OCI-LY1 (cell line): ENCODE measurements around the gene MED26.
"Not testable (repeated sequence)": the region's sequence is repeated elsewhere in the genome, so short reads cannot be mapped to it uniquely, and the experiment has no call there.

ENCODE experiments used
- H2AFZ ChIP-seq: fragments of 200-600 bp; sonication (generic), shearing (Covaris generic); 2 replicates; pipeline ENCODE4 v1.6.0; 2014; ENCODE audit warnings: antibody characterized with exemption, mild to moderate bottlenecking, low read length
- H3F3A ChIP-seq: fragments of 200-600 bp; sonication (generic), shearing (Covaris generic); 2 replicates; pipeline ENCODE4 v1.6.0; 2014; ENCODE audit warnings: mild to moderate bottlenecking, antibody characterized with exemption, low read length, moderate library complexity; ENCODE audit not compliant: insufficient read depth
- H3K27ac ChIP-seq: fragments of 200-600 bp; sonication (generic); 2 replicates; pipeline ENCODE4 v1.5.1; 2014; ENCODE audit warnings: low read length, mixed run types, mild to moderate bottlenecking, low read depth; ENCODE audit not compliant: poor library complexity, severe bottlenecking
- H3K27me3 ChIP-seq: fragments of 200-600 bp; sonication (generic); 2 replicates; pipeline ENCODE4 v1.6.0; 2014; ENCODE audit warnings: antibody characterized with exemption, mild to moderate bottlenecking, low read length, moderate library complexity; ENCODE audit not compliant: insufficient read depth
- H3K36me3 ChIP-seq: fragments of 200-600 bp; sonication (generic); 2 replicates; pipeline ENCODE4 v1.6.1; 2014; ENCODE audit warnings: mild to moderate bottlenecking, antibody characterized with exemption, low read length, moderate library complexity, mixed read lengths; ENCODE audit not compliant: insufficient read depth
- H3K4me1 ChIP-seq: fragments of 200-600 bp; sonication (generic); 2 replicates; pipeline ENCODE4 v1.5.1; 2014; ENCODE audit warnings: mild to moderate bottlenecking, low read length, moderate library complexity; ENCODE audit not compliant: insufficient read depth, severe bottlenecking
- H3K4me2 ChIP-seq: fragments of 200-600 bp; sonication (generic), shearing (Covaris generic); 2 replicates; pipeline ENCODE4 v1.6.1; 2014; ENCODE audit warnings: low read length
- H3K4me3 ChIP-seq: fragments of 200-600 bp; sonication (generic); 2 replicates; pipeline ENCODE4 v1.5.1; 2014; ENCODE audit warnings: low read length, low read depth, mild to moderate bottlenecking, mixed read lengths; ENCODE audit not compliant: poor library complexity, severe bottlenecking
- H3K79me2 ChIP-seq: fragments of 200-600 bp; shearing (Covaris generic); 2 replicates; pipeline ENCODE4 v1.6.1; 2016; ENCODE audit warnings: mixed run types, low read length, mixed read lengths; ENCODE audit not compliant: insufficient read depth
- H3K9ac ChIP-seq: fragments of 200-600 bp; sonication (generic), shearing (Covaris generic); 2 replicates; pipeline ENCODE4 v1.6.1; 2014; ENCODE audit warnings: mild to moderate bottlenecking, low read length, mixed read lengths
- H3K9me2 ChIP-seq: fragments of 200-600 bp; sonication (generic), shearing (Covaris generic); 2 replicates; pipeline ENCODE4 v1.6.1; 2014; ENCODE audit warnings: low read depth, mild to moderate bottlenecking, low read length, mixed read lengths
- H3K9me3 ChIP-seq: fragments of 200-600 bp; shearing (Covaris generic); 2 replicates; pipeline ENCODE4 v1.6.1; 2014; ENCODE audit warnings: low read length, mixed read lengths
- H4K20me1 ChIP-seq: fragments of 200-600 bp; sonication (generic), shearing (Covaris generic); 2 replicates; pipeline ENCODE4 v1.6.0; 2016; ENCODE audit warnings: mild to moderate bottlenecking, low read length; ENCODE audit not compliant: insufficient read depth
- EZH2 ChIP-seq: fragments of 200-600 bp; sonication (generic), shearing (Covaris generic); IDR thresholded peaks from 2 replicates; pipeline ENCODE4 v1.8.0; 2017; ENCODE audit warnings: borderline replicate concordance, mixed run types, mild to moderate bottlenecking, antibody characterized with exemption, low read length, moderate library complexity, mixed read lengths
- TF ChIP-seq, protein P1 (sequence below): fragments of 200-600 bp; sonication (generic), shearing (Covaris generic); IDR thresholded peaks from 2 replicates; pipeline ENCODE4 v1.5.1; 2017; ENCODE audit warnings: mild to moderate bottlenecking, antibody characterized with exemption, low read length, moderate library complexity, mixed read lengths

Gene MED26, protein sequence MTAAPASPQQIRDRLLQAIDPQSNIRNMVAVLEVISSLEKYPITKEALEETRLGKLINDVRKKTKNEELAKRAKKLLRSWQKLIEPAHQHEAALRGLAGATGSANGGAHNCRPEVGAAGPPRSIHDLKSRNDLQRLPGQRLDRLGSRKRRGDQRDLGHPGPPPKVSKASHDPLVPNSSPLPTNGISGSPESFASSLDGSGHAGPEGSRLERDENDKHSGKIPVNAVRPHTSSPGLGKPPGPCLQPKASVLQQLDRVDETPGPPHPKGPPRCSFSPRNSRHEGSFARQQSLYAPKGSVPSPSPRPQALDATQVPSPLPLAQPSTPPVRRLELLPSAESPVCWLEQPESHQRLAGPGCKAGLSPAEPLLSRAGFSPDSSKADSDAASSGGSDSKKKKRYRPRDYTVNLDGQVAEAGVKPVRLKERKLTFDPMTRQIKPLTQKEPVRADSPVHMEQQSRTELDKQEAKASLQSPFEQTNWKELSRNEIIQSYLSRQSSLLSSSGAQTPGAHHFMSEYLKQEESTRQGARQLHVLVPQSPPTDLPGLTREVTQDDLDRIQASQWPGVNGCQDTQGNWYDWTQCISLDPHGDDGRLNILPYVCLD

DNA sequence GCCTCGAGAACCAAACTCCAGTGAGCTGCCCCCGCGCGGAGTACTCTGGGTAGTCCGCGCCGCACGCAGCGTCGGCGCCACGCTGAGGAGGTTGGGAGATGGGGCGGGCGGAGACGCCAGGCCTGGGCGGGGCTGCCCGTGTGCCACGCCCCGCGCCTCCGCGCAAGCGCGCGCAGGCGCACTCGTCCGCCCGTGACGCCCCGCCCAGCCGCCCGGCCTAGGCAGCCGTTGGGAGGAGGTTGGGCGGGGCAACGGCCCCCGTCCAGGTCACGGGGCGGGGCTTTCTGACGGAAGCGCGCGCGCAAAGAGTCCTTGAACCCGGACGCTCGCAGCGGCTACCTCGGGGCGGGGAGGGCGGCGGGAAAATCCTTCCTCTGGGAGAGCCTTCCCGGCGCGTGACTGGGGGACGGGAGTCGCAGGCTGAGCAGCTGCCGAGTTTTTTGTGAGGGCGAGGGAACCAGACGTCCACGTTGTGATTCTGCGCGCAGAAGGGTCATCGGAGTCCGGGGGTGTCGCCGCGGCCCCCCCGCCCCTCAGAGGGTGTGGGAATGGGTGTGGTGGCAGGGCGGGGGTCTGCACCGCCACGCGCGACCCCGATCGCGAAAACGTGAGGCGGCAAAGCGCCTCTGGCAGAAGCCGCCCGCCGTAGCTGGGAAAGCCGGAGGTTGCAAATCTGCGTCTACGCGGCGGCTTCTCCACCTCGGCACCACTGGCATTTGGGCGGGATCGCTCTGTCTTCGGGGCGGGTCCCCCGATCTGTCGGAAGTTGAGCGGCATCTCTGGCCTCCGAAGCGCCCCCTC, at the start of gene MED26:
Gene MED26, minus strand, starts transcription at position 22 of the 801 bp plus-strand sequence. CDS start 261 bp downstream, outside the sequence.
- Histone ChIP-seq H3K36me3 (peaks cover 45% of the 10 kb centered on the region), H3K9ac (peak within 1 kb of the TSS; percentile 98), H3K4me1 (peaks cover 55% of the 10 kb centered on the region), H3K27ac (peak within 1 kb of the TSS; percentile 98), H3K9me2 (no peaks in the 10 kb centered on the region), H3K9me3 (no peaks in the 10 kb centered on the region), H3K27me3 (no peaks in the 10 kb centered on the region), H4K20me1 (no peaks in the 10 kb centered on the region), H3F3A (peaks cover 8% of the 10 kb centered on the region), H3K4me3 (peak within 1 kb of the TSS; percentile 98), H2AFZ (no peak within 1 kb of the TSS), H3K79me2 (peaks cover 45% of the 10 kb centered on the region), H3K4me2 (peak within 1 kb of the TSS; percentile 84)
- no peak for TF ChIP-seq EZH2
- TF ChIP-seq, protein P1, sequence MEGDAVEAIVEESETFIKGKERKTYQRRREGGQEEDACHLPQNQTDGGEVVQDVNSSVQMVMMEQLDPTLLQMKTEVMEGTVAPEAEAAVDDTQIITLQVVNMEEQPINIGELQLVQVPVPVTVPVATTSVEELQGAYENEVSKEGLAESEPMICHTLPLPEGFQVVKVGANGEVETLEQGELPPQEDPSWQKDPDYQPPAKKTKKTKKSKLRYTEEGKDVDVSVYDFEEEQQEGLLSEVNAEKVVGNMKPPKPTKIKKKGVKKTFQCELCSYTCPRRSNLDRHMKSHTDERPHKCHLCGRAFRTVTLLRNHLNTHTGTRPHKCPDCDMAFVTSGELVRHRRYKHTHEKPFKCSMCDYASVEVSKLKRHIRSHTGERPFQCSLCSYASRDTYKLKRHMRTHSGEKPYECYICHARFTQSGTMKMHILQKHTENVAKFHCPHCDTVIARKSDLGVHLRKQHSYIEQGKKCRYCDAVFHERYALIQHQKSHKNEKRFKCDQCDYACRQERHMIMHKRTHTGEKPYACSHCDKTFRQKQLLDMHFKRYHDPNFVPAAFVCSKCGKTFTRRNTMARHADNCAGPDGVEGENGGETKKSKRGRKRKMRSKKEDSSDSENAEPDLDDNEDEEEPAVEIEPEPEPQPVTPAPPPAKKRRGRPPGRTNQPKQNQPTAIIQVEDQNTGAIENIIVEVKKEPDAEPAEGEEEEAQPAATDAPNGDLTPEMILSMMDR: no peak

DNA sequence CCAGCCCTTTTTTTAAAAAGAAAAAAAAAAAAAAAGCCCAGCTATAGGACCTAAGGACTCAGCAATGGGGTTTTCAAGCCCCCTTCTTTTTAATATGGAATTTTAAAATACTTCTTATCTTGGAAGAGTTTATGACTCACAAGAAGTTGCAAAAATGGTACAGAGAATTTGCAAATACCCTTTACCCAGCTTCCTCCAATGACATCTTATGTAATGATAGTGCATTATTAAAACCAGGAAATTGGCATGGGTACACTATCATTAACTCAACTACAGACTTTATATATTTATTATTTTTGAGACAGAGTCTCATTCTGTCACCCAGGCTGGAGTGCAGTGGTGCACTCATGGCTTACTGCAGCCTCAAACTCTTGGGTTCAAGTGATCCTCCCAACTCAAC, 49.1 kb upstream of the MED26 start:
- Histone ChIP-seq H3K27me3 (no peaks in the 10 kb centered on the region), H2AFZ (no peak overlapping the region), H3K27ac (no peak overlapping the region), H4K20me1 (no peaks in the 10 kb centered on the region), H3K9ac (no peak overlapping the region), H3K79me2 (no peaks in the 10 kb centered on the region), H3K9me3 (no peaks in the 10 kb centered on the region), H3F3A (no peaks in the 10 kb centered on the region), H3K9me2 (no peaks in the 10 kb centered on the region), H3K4me2 (no peak overlapping the region), H3K4me1 (no peaks in the 10 kb centered on the region), H3K4me3 (no peak overlapping the region), H3K36me3 (peaks cover 22% of the 10 kb centered on the region)
- TF ChIP-seq, protein P1: no peak
- no peak for TF ChIP-seq EZH2

GRCh38 chr19:16676101-16676798, 48.2 kb upstream of the MED26 start:
- H3K4me1 ChIP-seq: no peaks in the 10 kb centered on the region
- H3K36me3 ChIP-seq: peaks cover 14% of the 10 kb centered on the region
- no peak for TF ChIP-seq EZH2
- TF ChIP-seq, protein P1: no peak
- H3K4me3 ChIP-seq: no peak overlapping the region
- H3K79me2 ChIP-seq: no peaks in the 10 kb centered on the region
- H3F3A ChIP-seq: no peaks in the 10 kb centered on the region
- no peak overlapping the region for H3K9ac ChIP-seq
- no peaks in the 10 kb centered on the region for H3K9me2 ChIP-seq
- no peaks in the 10 kb centered on the region for H4K20me1 ChIP-seq
- no peak overlapping the region for H2AFZ ChIP-seq
- H3K27ac ChIP-seq: no peak overlapping the region
- H3K4me2 ChIP-seq: no peak overlapping the region
- H3K27me3 ChIP-seq: no peaks in the 10 kb centered on the region
- no peaks in the 10 kb centered on the region for H3K9me3 ChIP-seq

- H3K4me2 ChIP-seq, H2AFZ ChIP-seq, H3K4me3 ChIP-seq, H3K9ac ChIP-seq, H4K20me1 ChIP-seq, H3K27ac ChIP-seq, H3K36me3 ChIP-seq, H3K27me3 ChIP-seq, H3K4me1 ChIP-seq, H3K79me2 ChIP-seq, H3F3A ChIP-seq, H3K9me3 ChIP-seq, H3K9me2 ChIP-seq: not testable (repeated sequence)
These were observed 45.8 kb upstream of the MED26 start for GRCh38 chr19:16673839-16674238.
